ENCODE data around the gene CNTD1. TPM values are rescaled to one million over a fixed set of nuclear protein-coding genes. Genes with fewer than 3 reads are reported as not detected.
"Not testable (repeated sequence)": the region's sequence is repeated elsewhere in the genome, so short reads cannot be mapped to it uniquely, and the experiment has no call there.

CNTD1 gene
- total and polyA plus RNA-seq, 2 experiments from 2014 or later = 1.1 TPM; not detected in 1

GRCh38 chr17:42855048-42855596 lies 56.5 kb downstream of the CNTD1 start:
- H3K4me1 Mint-ChIP-seq = peaks cover 2% of the 10 kb centered on the region; the same call in 1 of the 3 replicates
- H3K79me2 ChIP-seq (replicated peaks; ENCODE audit: insufficient read depth) = no peaks in the 10 kb centered on the region
- ATAC-seq = no peak
- no peaks in the 10 kb centered on the region for H3K36me3 ChIP-seq (ENCODE audit: insufficient read depth)
- H4K20me1 ChIP-seq (replicated peaks; ENCODE audit: insufficient read depth) = no peaks in the 10 kb centered on the region
- DNase-seq (ENCODE audit: low spot score) = no peak
- no peak overlapping the region for H2AFZ ChIP-seq
- no peak overlapping the region for H3K27ac ChIP-seq (ENCODE audit: low read depth)
- no peaks in the 10 kb centered on the region for H3K9me2 ChIP-seq (ENCODE audit: insufficient read depth)
- H3F3A ChIP-seq (replicated peaks; ENCODE audit: low read depth) = no peaks in the 10 kb centered on the region
- TF ChIP-seq JUNB (IDR thresholded peaks at IDR 0.05; ENCODE audit: unreplicated experiment) (no peak), ETS1 (IDR thresholded peaks at IDR 0.05) (no peak), POLR2AphosphoS5 (IDR thresholded peaks at IDR 0.05; ENCODE audit: low read depth) (no peak), CREB1 (CRISPR knock-in tag; IDR thresholded peaks at IDR 0.05; ENCODE audit: low read depth) (no peak), NANOG (IDR thresholded peaks at IDR 0.05; ENCODE audit: borderline replicate concordance) (no peak), EZH2phosphoT487 (IDR thresholded peaks at IDR 0.05; ENCODE audit: unreplicated experiment) (no peak), STAT1 (IDR thresholded peaks at IDR 0.05; ENCODE audit: unreplicated experiment) (no peak)
- TF ChIP-seq, protein P1, sequence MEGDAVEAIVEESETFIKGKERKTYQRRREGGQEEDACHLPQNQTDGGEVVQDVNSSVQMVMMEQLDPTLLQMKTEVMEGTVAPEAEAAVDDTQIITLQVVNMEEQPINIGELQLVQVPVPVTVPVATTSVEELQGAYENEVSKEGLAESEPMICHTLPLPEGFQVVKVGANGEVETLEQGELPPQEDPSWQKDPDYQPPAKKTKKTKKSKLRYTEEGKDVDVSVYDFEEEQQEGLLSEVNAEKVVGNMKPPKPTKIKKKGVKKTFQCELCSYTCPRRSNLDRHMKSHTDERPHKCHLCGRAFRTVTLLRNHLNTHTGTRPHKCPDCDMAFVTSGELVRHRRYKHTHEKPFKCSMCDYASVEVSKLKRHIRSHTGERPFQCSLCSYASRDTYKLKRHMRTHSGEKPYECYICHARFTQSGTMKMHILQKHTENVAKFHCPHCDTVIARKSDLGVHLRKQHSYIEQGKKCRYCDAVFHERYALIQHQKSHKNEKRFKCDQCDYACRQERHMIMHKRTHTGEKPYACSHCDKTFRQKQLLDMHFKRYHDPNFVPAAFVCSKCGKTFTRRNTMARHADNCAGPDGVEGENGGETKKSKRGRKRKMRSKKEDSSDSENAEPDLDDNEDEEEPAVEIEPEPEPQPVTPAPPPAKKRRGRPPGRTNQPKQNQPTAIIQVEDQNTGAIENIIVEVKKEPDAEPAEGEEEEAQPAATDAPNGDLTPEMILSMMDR (conservative IDR thresholded peaks at IDR 0.05; ENCODE audit: low read depth in 2 of 2) = no peak
- no peaks in the 10 kb centered on the region for H3K4me1 ChIP-seq (ENCODE audit: insufficient read depth)
- H3K27me3 Mint-ChIP-seq (ENCODE audit: insufficient read depth, low read depth, poor library complexity) = peaks cover 4% of the 10 kb centered on the region
- H3K4me3 Mint-ChIP-seq = no peak overlapping the region
- H3K9me3 Mint-ChIP-seq = no peaks in the 10 kb centered on the region; the same call in 1 of the 3 replicates
- H3K27me3 ChIP-seq (ENCODE audit: insufficient read depth) = no peaks in the 10 kb centered on the region
- no peak overlapping the region for H3K4me3 ChIP-seq
- no peak overlapping the region for H3K4me2 ChIP-seq
- no peak overlapping the region for H3K27ac Mint-ChIP-seq
- H3K36me3 Mint-ChIP-seq (ENCODE audit: low read depth) = no peaks in the 10 kb centered on the region; the same call in 1 of the 3 replicates

GRCh38 chr17:42856093-42856492 lies 57.4 kb downstream of the CNTD1 start:
- H3K27ac Mint-ChIP-seq; DNase-seq (ENCODE audit: low spot score); H3F3A ChIP-seq (replicated peaks; ENCODE audit: low read depth); H3K36me3 ChIP-seq (ENCODE audit: insufficient read depth); H3K4me1 Mint-ChIP-seq; H3K4me3 Mint-ChIP-seq; H3K27ac ChIP-seq (ENCODE audit: low read depth); H3K27me3 ChIP-seq (ENCODE audit: insufficient read depth); H3K36me3 Mint-ChIP-seq (ENCODE audit: low read depth); H3K9me2 ChIP-seq (ENCODE audit: insufficient read depth); H3K4me1 ChIP-seq (ENCODE audit: insufficient read depth); H3K4me3 ChIP-seq; H3K27me3 Mint-ChIP-seq (ENCODE audit: insufficient read depth, low read depth, poor library complexity); H4K20me1 ChIP-seq (replicated peaks; ENCODE audit: insufficient read depth); H2AFZ ChIP-seq; ATAC-seq; H3K9me3 Mint-ChIP-seq; H3K79me2 ChIP-seq (replicated peaks; ENCODE audit: insufficient read depth); H3K4me2 ChIP-seq: not testable (repeated sequence)

GRCh38 chr17:42856516-42856915 lies 57.9 kb downstream of the CNTD1 start:
- not testable (repeated sequence) for H3K27me3 Mint-ChIP-seq (ENCODE audit: insufficient read depth, low read depth, poor library complexity); H2AFZ ChIP-seq; H3K9me3 Mint-ChIP-seq; H3K4me1 Mint-ChIP-seq; H3K27me3 ChIP-seq (ENCODE audit: insufficient read depth); ATAC-seq; H3K4me1 ChIP-seq (ENCODE audit: insufficient read depth); H3K36me3 Mint-ChIP-seq (ENCODE audit: low read depth); DNase-seq (ENCODE audit: low spot score); H3K27ac ChIP-seq (ENCODE audit: low read depth); H4K20me1 ChIP-seq (replicated peaks; ENCODE audit: insufficient read depth); H3F3A ChIP-seq (replicated peaks; ENCODE audit: low read depth); H3K4me3 ChIP-seq; H3K4me2 ChIP-seq; H3K36me3 ChIP-seq (ENCODE audit: insufficient read depth); H3K27ac Mint-ChIP-seq; H3K4me3 Mint-ChIP-seq; H3K9me2 ChIP-seq (ENCODE audit: insufficient read depth); H3K79me2 ChIP-seq (replicated peaks; ENCODE audit: insufficient read depth)
